ENCODE results near the gene STX11. TPM values are rescaled to one million over a fixed set of nuclear protein-coding genes. Genes with fewer than 3 reads are reported as not detected.

STX11 gene
- total RNA-seq, 1 donor from 2014 or later, result 26.4 TPM

- ChIA-PET POLR2A (interaction anchor here (1.8 kb wide), 1 partner anchor 111 kb away, joined by 12 read pairs; no protein-coding TSS in a partner anchor), CTCF (interaction anchor here (0.8 to 3.4 kb wide), 4 partner anchors 9 to 376 kb away, joined by 3 to 49 read pairs (median 5); no protein-coding TSS in a partner anchor)
- intact Hi-C loops (cut with micrococcal nuclease), result no loop called here
- no peak overlapping the region for H3K4me3 Mint-ChIP-seq
- TF ChIP-seq CTCF (IDR thresholded peaks at IDR 0.05), result no peak
- no peaks in the 10 kb centered on the region for H3K36me3 Mint-ChIP-seq (ENCODE audit: low read depth)
- no peaks in the 10 kb centered on the region for H3K9me3 Mint-ChIP-seq
- H3K27me3 Mint-ChIP-seq, result no peaks in the 10 kb centered on the region
- DNase-seq (no peak), ATAC-seq (ENCODE audit: low read depth) (no peak)
- no peaks in the 10 kb centered on the region for H3K4me1 Mint-ChIP-seq
- no peak overlapping the region for H3K27ac Mint-ChIP-seq
Observed at GRCh38 chr6:144106206-144106605, 44.1 kb upstream of the STX11 start.

GRCh38 chr6:144110210-144110609 lies 40.1 kb upstream of the STX11 start:
- no peak for ATAC-seq (ENCODE audit: low read depth)
- no peaks in the 10 kb centered on the region for H3K27me3 Mint-ChIP-seq
- intact Hi-C loops (cut with micrococcal nuclease), result no loop called here
- no peaks in the 10 kb centered on the region for H3K36me3 Mint-ChIP-seq (ENCODE audit: low read depth)
- no peak for TF ChIP-seq CTCF (IDR thresholded peaks at IDR 0.05)
- no peaks in the 10 kb centered on the region for H3K9me3 Mint-ChIP-seq
- ChIA-PET POLR2A (no interaction called here), CTCF (interaction anchor here (0.6 kb wide), 1 partner anchor 372 kb away, joined by 3 read pairs; no protein-coding TSS in a partner anchor)
- no peak overlapping the region for H3K27ac Mint-ChIP-seq
- H3K4me3 Mint-ChIP-seq, result no peak overlapping the region
- DNase-seq, result no peak
- H3K4me1 Mint-ChIP-seq, result no peaks in the 10 kb centered on the region

GRCh38 chr6:144113366-144113765 lies 37.0 kb upstream of the STX11 start:
- ChIA-PET CTCF (no interaction called here), POLR2A (no interaction called here)
- TF ChIP-seq CTCF (IDR thresholded peaks at IDR 0.05), result no peak
- DNase-seq (no peak), ATAC-seq (ENCODE audit: low read depth) (no peak)
- H3K9me3 Mint-ChIP-seq, result no peaks in the 10 kb centered on the region
- intact Hi-C loops (cut with micrococcal nuclease), result no loop called here
- H3K4me3 Mint-ChIP-seq, result no peak overlapping the region
- no peaks in the 10 kb centered on the region for H3K4me1 Mint-ChIP-seq
- H3K27ac Mint-ChIP-seq, result no peak overlapping the region
- no peaks in the 10 kb centered on the region for H3K27me3 Mint-ChIP-seq
- no peaks in the 10 kb centered on the region for H3K36me3 Mint-ChIP-seq (ENCODE audit: low read depth)

- Mint-ChIP-seq H3K27me3 (no peaks in the 10 kb centered on the region), H3K36me3 (ENCODE audit: low read depth) (no peaks in the 10 kb centered on the region), H3K9me3 (no peaks in the 10 kb centered on the region), H3K4me3 (no peak overlapping the region), H3K27ac (no peak overlapping the region), H3K4me1 (no peaks in the 10 kb centered on the region)
- intact Hi-C loops (cut with micrococcal nuclease), result no loop called here
- ChIA-PET POLR2A (no interaction called here), CTCF (interaction anchor here (0.6 kb wide), 1 partner anchor 1772 kb away, joined by 3 read pairs; no protein-coding TSS in a partner anchor)
- no peak for DNase-seq
- no peak for ATAC-seq (ENCODE audit: low read depth)
- TF ChIP-seq CTCF (IDR thresholded peaks at IDR 0.05), result no peak
Observed at GRCh38 chr6:144115219-144115618, 35.1 kb upstream of the STX11 start.

- no peak for DNase-seq
- H3K4me3 Mint-ChIP-seq, result no peak overlapping the region
- ATAC-seq (ENCODE audit: low read depth), result no peak
- H3K27ac Mint-ChIP-seq, result no peak overlapping the region
- no peak for TF ChIP-seq CTCF (IDR thresholded peaks at IDR 0.05)
- intact Hi-C loops (cut with micrococcal nuclease), result no loop called here
- CTCF ChIA-PET, result no interaction called here
- H3K27me3 Mint-ChIP-seq, result no peaks in the 10 kb centered on the region
- H3K36me3 Mint-ChIP-seq (ENCODE audit: low read depth), result no peaks in the 10 kb centered on the region
- H3K9me3 Mint-ChIP-seq, result no peaks in the 10 kb centered on the region
- peaks cover 4% of the 10 kb centered on the region for H3K4me1 Mint-ChIP-seq
- POLR2A ChIA-PET, result no interaction called here
Observed at GRCh38 chr6:144119376-144119775, 30.9 kb upstream of the STX11 start.

Measured in activated B cell treated with CpG ODN at 0.5 μM for 24 hours (primary cell).